Neural cell (in vitro differentiated cells): ENCODE measurements around the gene SNRNP70.

ENCODE experiments used
- EZH2 ChIP-seq: fragments of 200-600, 300-800 bp; shearing (Covaris generic), sonication (generic); IDR thresholded peaks from 2 replicates; pipeline ENCODE4 v1.6.1; 2014; ENCODE audit warnings: antibody characterized with exemption, low read length, borderline replicate concordance, mild to moderate bottlenecking; ENCODE audit not compliant: insufficient read depth, poor library complexity, severe bottlenecking
- POLR2AphosphoS5 ChIP-seq: IDR thresholded peaks from 2 replicates; pipeline ENCODE4 v1.6.1; 2012

GRCh38 chr19:49091391-49092038 is 6.3 kb downstream of the SNRNP70 start:
- TF ChIP-seq EZH2, result no peak
- TF ChIP-seq POLR2AphosphoS5, result no peak
